Measurements from ENCODE around the gene ARHGEF10L.

- TF ChIP-seq ZNF521 (tag by site-specific recombination; IDR thresholded peaks at IDR 0.05) (no peak), ZNF362 (tag by site-specific recombination; IDR thresholded peaks at IDR 0.05) (no peak), CTCF (tag by site-specific recombination; IDR thresholded peaks at IDR 0.05) (no peak), ZNF274 (IDR thresholded peaks at IDR 0.05; ENCODE audit: low read length) (no peak), ZNF274 (tag by site-specific recombination; IDR thresholded peaks at IDR 0.05; ENCODE audit: borderline replicate concordance) (no peak)
Measured at GRCh38 chr1:17561247-17561548, 21.7 kb downstream of the ARHGEF10L start.
